Pancreas (tissue), 10 donors: ENCODE data around the gene ANKRD16. TPM values are rescaled to one million over a fixed set of nuclear protein-coding genes. Genes with fewer than 3 reads are reported as not detected.
A peak's percentile ranks its signal among the peaks of the same experiment; 100 is the strongest.

Experiments used
- ATAC-seq, 4 donors: fragments of 200-7000 bp; cut with Tn5 transposase; one replicate each; pipeline versions ENCODE4 v1.8.0 to v1.9.1; 2020; ENCODE audit warnings: mild to moderate bottlenecking in 4 of 4, moderate library complexity in 4 of 4
- DNase-seq, 6 donors: peaks; one replicate each; pipeline ENCODE4 v3.0.0-alpha.2; 2020
- FAIRE-seq: peaks from 2 replicates; lab custom pipeline; 2012; peaks lifted over from hg19 to GRCh38; lab: Jason Lieb, UNC
- H3K27ac ChIP-seq, 4 donors: fragments of 200-600 bp; sonication (generic); 1 replicate in 3 of 4; 2 replicates in 1 of 4; pipeline versions ENCODE4 v1.5.0 to v1.8.0; 2020
- H3K27me3 ChIP-seq, 4 donors: fragments of 200-600 bp; one replicate each; pipeline ENCODE4 v1.8.0; 2021
- H3K36me3 ChIP-seq, 3 donors: fragments of 200-600 bp; sonication (generic) in 1 of 3; one replicate each; pipeline versions ENCODE4 v1.5.0 to v1.8.0; 2020 to 2021
- H3K4me1 ChIP-seq, 3 donors: fragments of 200-600 bp; one replicate each; pipeline ENCODE4 v1.8.0; 2021
- H3K4me3 ChIP-seq, 4 donors: fragments of 200-600 bp; sonication (generic) in 2 of 4; one replicate each; pipeline versions ENCODE4 v1.5.0 to v1.8.0; 2020 to 2021
- H3K9me3 ChIP-seq, 4 donors: fragments of 200-600 bp; one replicate each; pipeline ENCODE4 v1.8.0; 2021
- CTCF ChIP-seq, 4 donors: fragments of 200-600 bp; sonication (generic) in 3 of 4; IDR thresholded peaks; one replicate each; pipeline versions ENCODE4 v1.5.0 to v1.8.0; 2021; ENCODE audit warnings: antibody characterized with exemption in 4 of 4
- WGBS, 2 donors: extraction: QIAGEN DNeasy Blood & Tissue Kit; methylation state at CpG; one replicate each; pipeline ENCODE4 v1.1.7; 2013; 5-methylcytosine and 5-hydroxymethylcytosine counted together
- intact Hi-C, 3 donors: fragments of 100-400 bp; cut with DNase I; formaldehyde crosslinking; loops; one replicate each; pipeline versions ENCODE4 v1.11.1 to v1.14.2; 2022
- polyA plus RNA-seq, 2 donors: library from polyadenylated mRNA; stranded (reverse); fragments of 200-250 nt; gene quantifications; one replicate each; pipeline ENCODE4 v1.2.3, GENCODE V29; 2013
- total RNA-seq, 6 donors: library from RNA; stranded (reverse); fragmentation: NEBNext Ultra II Directional in 4 of 6; extraction: Animal tissue kit (Norgen Biotek cat#: 25700) in 4 of 6; gene quantifications; one replicate each; pipeline versions ENCODE4 v1.2.1 to v1.2.4, GENCODE V29; 2021 to 2023
- donor health status: healthy with polysubstance abuse.
- donor health status: DM: no; HTN: no; CAD: no; lungs with moderate emphysema.
- donor health status: DM: no; HTN: no; CAD: no.
- donor health status: control.
- donor health status: control.
- donor health status: Bipolar disorder and iron deficiency.
- donor health status: DM: yes; HTN: yes; CAD: no.
- donor health status: DM: no; HTN: no; CAD: no.
- donor health status: DM: no; HTN: no; CAD: no.
- donor health status: DM: yes; HTN: yes; CAD: no.

ANKRD16 gene
- total and polyA plus RNA-seq, 8 donors = 3.0 to 5.5 (median 4.6) TPM

GRCh38 chr10:5813341-5814109 lies 76.2 kb downstream of the ANKRD16 start, which contains the start of gene GDI2:
TSS of gene GDI2 (minus strand) at chr10:5813434. CDS start at chr10:5813258, 176 bp downstream.
- TF ChIP-seq CTCF (IDR thresholded peaks at IDR 0.05) = no peak
- Histone ChIP-seq H3K4me1 (peaks cover 22 to 38% (median 27%) of the 10 kb centered on the region in 3 donors), H3K4me3 (peak within 1 kb of the TSS; percentile 65 to 89 (median 80)), H3K27ac (peak within 1 kb of the TSS; percentile 91 to 99 (median 98)), H3K9me3 (no peaks in the 10 kb centered on the region), H3K36me3 (no peaks in the 10 kb centered on the region), H3K27me3 (no peaks in the 10 kb centered on the region)
- WGBS, 2 donors = 0 to 1% methylated on average over 60 to 77 of the region's 77 CpGs
- FAIRE-seq (no peak), ATAC-seq (peak; percentile 94 to 98 (median 96)), DNase-seq (peak; percentile 94 to 97 (median 96))
- intact Hi-C loops = no loop called here

GRCh38 chr10:5813091-5813340 lies 76.7 kb downstream of the ANKRD16 start:
- intact Hi-C loops = no loop called here
- H3K27me3 ChIP-seq = no peaks in the 10 kb centered on the region
- 0 to 1% methylated on average over 29 of the region's 29 CpGs for WGBS, 2 donors

GRCh38 chr10:5812283-5813090 lies 77.2 kb downstream of the ANKRD16 start:
- H3K27me3 ChIP-seq = no peaks in the 10 kb centered on the region
- peak overlapping the region; percentile 65 to 89 (median 80) for H3K4me3 ChIP-seq
- H3K9me3 ChIP-seq = no peaks in the 10 kb centered on the region
- no peak for FAIRE-seq
- intact Hi-C loops = no loop called here
- no peak for TF ChIP-seq CTCF (IDR thresholded peaks at IDR 0.05)
- H3K36me3 ChIP-seq = no peaks in the 10 kb centered on the region
- peak; percentile 41 to 85 (median 68) for DNase-seq
- H3K4me1 ChIP-seq = peaks cover 22 to 46% (median 27%) of the 10 kb centered on the region in 3 donors
- peak overlapping the region; percentile 91 to 99 (median 98) for H3K27ac ChIP-seq
- peak; percentile 38 to 52 (median 40) for ATAC-seq
- WGBS, 2 donors = 0 to 1% methylated on average over 49 of the region's 49 CpGs

More at GRCh38 chr10:5813091-5813340, 76.7 kb downstream of the ANKRD16 start:
- Histone ChIP-seq H3K27ac (peak overlapping the region; percentile 91 to 99 (median 98)), H3K36me3 (no peaks in the 10 kb centered on the region), H3K9me3 (no peaks in the 10 kb centered on the region), H3K4me3 (peak overlapping the region; percentile 65 to 89 (median 80)), H3K4me1 (peaks cover 22 to 40% (median 27%) of the 10 kb centered on the region in 3 donors)
- no peak for TF ChIP-seq CTCF (IDR thresholded peaks at IDR 0.05)
- ATAC-seq (peak; percentile 25 to 43 (median 32)), DNase-seq (no peak), FAIRE-seq (no peak)

Other genes with a start within 250 kb of the ANKRD16 start
- 10 to 100 TPM in 3 of 6 donors, 1 to 10 TPM in 3; 8.7 to 17.6 (median 10.2) TPM for gene ASB13, start 223.3 kb downstream of the ANKRD16 start, total RNA-seq
- 10 to 100 TPM; 15.1 to 22.2 TPM for gene ASB13, start 223.3 kb downstream of the ANKRD16 start, polyA plus RNA-seq
- gene TASOR2, start 205.1 kb downstream of the ANKRD16 start, total RNA-seq = 10 to 100 TPM; 24.4 to 36.9 (median 30.2) TPM
- 10 to 100 TPM; 10.7 to 11.9 TPM for gene TASOR2, start 205.1 kb downstream of the ANKRD16 start, polyA plus RNA-seq
- 100 to 1,000 TPM; 112 to 171 (median 138) TPM for gene GDI2, start 76.5 kb downstream of the ANKRD16 start, total RNA-seq
- 10 to 100 TPM; 46.5 to 74.2 TPM for gene GDI2, start 76.5 kb downstream of the ANKRD16 start, polyA plus RNA-seq
- 10 to 100 TPM; 29.5 to 51.7 (median 35.2) TPM for gene FBH1, start 350 bp upstream of the ANKRD16 start, total RNA-seq
- gene FBH1, start 350 bp upstream of the ANKRD16 start, polyA plus RNA-seq = 10 to 100 TPM; 50.3 to 51.2 TPM
- 10 to 100 TPM in 3 of 6 donors, 1 to 10 TPM in 3; 6.9 to 14.3 (median 11.0) TPM for gene IL15RA, start 87.7 kb upstream of the ANKRD16 start, total RNA-seq
- 10 to 100 TPM in 1 of 2 donors, 1 to 10 TPM in 1; 10.0 to 12.2 TPM for gene IL15RA, start 87.7 kb upstream of the ANKRD16 start, polyA plus RNA-seq
- 1 to 10 TPM in 1 of 6 donors, under 1 TPM in 4, not detected in 1; 0.12 to 1.1 (median 0.31) TPM for gene IL2RA, start 172.5 kb upstream of the ANKRD16 start, total RNA-seq
- under 1 TPM in 1 of 2 donors, not detected in 1; 0.11 TPM for gene IL2RA, start 172.5 kb upstream of the ANKRD16 start, polyA plus RNA-seq
- gene RBM17, start 199.1 kb upstream of the ANKRD16 start, total RNA-seq = 10 to 100 TPM; 31.0 to 52.7 (median 38.9) TPM
- gene RBM17, start 199.1 kb upstream of the ANKRD16 start, polyA plus RNA-seq = 100 to 1,000 TPM in 1 of 2 donors, 10 to 100 TPM in 1; 83.7 to 101 TPM